ENCODE measurements around the gene TNFRSF14.

Gene TNFRSF14

DNA sequence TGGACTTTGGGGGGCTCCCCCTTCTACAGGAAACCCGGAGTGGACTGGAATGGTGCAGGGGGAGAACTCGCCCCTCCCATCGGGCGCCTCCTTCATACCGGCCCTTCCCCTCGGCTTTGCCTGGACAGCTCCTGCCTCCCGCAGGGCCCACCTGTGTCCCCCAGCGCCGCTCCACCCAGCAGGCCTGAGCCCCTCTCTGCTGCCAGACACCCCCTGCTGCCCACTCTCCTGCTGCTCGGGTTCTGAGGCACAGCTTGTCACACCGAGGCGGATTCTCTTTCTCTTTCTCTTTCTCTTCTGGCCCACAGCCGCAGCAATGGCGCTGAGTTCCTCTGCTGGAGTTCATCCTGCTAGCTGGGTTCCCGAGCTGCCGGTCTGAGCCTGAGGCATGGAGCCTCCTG is at the start of gene TNFRSF14:
Gene TNFRSF14 (plus strand): TSS at position 95 of the 401 bp plus-strand sequence. CDS start 294 bp downstream, at position 389.
- DNase-seq (ENCODE audit: low read depth), result peak; percentile 56
- Histone ChIP-seq H3K9me3 (ENCODE audit: control insufficient read depth, low read length) (no peaks in the 10 kb centered on the region), H3K4me1 (ENCODE audit: control insufficient read depth, insufficient read depth, low read length) (peaks cover 8% of the 10 kb centered on the region), H3K9ac (ENCODE audit: low read length) (peak within 1 kb of the TSS; percentile 95), H3K4me3 (ENCODE audit: low read length) (peak within 1 kb of the TSS; percentile 93), H3K27me3 (replicated peaks; ENCODE audit: control insufficient read depth, insufficient read depth, low read length) (no peaks in the 10 kb centered on the region), H3K36me3 (ENCODE audit: control insufficient read depth, insufficient read depth, low read length, severe bottlenecking) (no peaks in the 10 kb centered on the region)

GRCh38 chr1:2506901-2507565 is 49.1 kb upstream of the TNFRSF14 start:
- no peak for DNase-seq (ENCODE audit: low read depth)
- Histone ChIP-seq H3K9me3 (ENCODE audit: control insufficient read depth, low read length) (no peaks in the 10 kb centered on the region), H3K27me3 (replicated peaks; ENCODE audit: control insufficient read depth, insufficient read depth, low read length) (peaks cover 10% of the 10 kb centered on the region), H3K36me3 (ENCODE audit: control insufficient read depth, insufficient read depth, low read length, severe bottlenecking) (peaks cover 33% of the 10 kb centered on the region), H3K9ac (ENCODE audit: low read length) (no peak overlapping the region), H3K4me3 (ENCODE audit: low read length) (no peak overlapping the region), H3K4me1 (ENCODE audit: control insufficient read depth, insufficient read depth, low read length) (peaks cover 4% of the 10 kb centered on the region)

- H3K9me3 ChIP-seq (ENCODE audit: control insufficient read depth, low read length), result no peaks in the 10 kb centered on the region
- H3K9ac ChIP-seq (ENCODE audit: low read length), result no peak overlapping the region
- H3K36me3 ChIP-seq (ENCODE audit: control insufficient read depth, insufficient read depth, low read length, severe bottlenecking), result peaks cover 41% of the 10 kb centered on the region
- peaks cover 8% of the 10 kb centered on the region for H3K27me3 ChIP-seq (replicated peaks; ENCODE audit: control insufficient read depth, insufficient read depth, low read length)
- no peak for DNase-seq (ENCODE audit: low read depth)
- no peak overlapping the region for H3K4me3 ChIP-seq (ENCODE audit: low read length)
- peaks cover 4% of the 10 kb centered on the region for H3K4me1 ChIP-seq (ENCODE audit: control insufficient read depth, insufficient read depth, low read length)
These were observed 48.4 kb upstream of the TNFRSF14 start for GRCh38 chr1:2507744-2508155.

DNA sequence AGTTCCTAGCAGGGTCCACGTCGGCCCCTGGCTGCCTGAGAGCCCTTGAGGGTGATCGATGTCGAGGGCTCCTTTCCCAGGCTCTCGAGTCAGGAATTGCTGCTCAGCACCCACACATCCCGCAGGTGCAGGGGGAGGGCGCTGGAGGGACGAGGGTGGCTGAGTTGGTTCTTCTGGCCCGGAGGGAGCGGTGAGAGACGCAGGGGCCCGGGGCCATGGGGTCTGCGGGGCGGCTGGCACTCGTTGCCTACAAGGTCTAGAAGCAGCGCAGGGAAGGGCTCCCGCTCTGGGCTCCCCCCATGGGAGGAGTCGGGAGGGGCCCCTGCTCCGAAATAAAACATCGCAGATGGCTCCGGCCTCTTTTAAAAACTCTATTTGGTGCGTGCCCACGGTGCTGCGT is 48.0 kb upstream of the TNFRSF14 start:
- H3K4me3 ChIP-seq (ENCODE audit: low read length), result no peak overlapping the region
- DNase-seq (ENCODE audit: low read depth), result no peak
- no peak overlapping the region for H3K9ac ChIP-seq (ENCODE audit: low read length)
- peaks cover 5% of the 10 kb centered on the region for H3K27me3 ChIP-seq (replicated peaks; ENCODE audit: control insufficient read depth, insufficient read depth, low read length)
- H3K36me3 ChIP-seq (ENCODE audit: control insufficient read depth, insufficient read depth, low read length, severe bottlenecking), result peaks cover 45% of the 10 kb centered on the region
- H3K4me1 ChIP-seq (ENCODE audit: control insufficient read depth, insufficient read depth, low read length), result peaks cover 4% of the 10 kb centered on the region
- no peaks in the 10 kb centered on the region for H3K9me3 ChIP-seq (ENCODE audit: control insufficient read depth, low read length)

- no peak for DNase-seq (ENCODE audit: low read depth)
- H3K4me1 ChIP-seq (ENCODE audit: control insufficient read depth, insufficient read depth, low read length), result peaks cover 4% of the 10 kb centered on the region
- no peak overlapping the region for H3K9ac ChIP-seq (ENCODE audit: low read length)
- H3K4me3 ChIP-seq (ENCODE audit: low read length), result no peak overlapping the region
- no peaks in the 10 kb centered on the region for H3K9me3 ChIP-seq (ENCODE audit: control insufficient read depth, low read length)
- peaks cover 5% of the 10 kb centered on the region for H3K27me3 ChIP-seq (replicated peaks; ENCODE audit: control insufficient read depth, insufficient read depth, low read length)
- peaks cover 51% of the 10 kb centered on the region for H3K36me3 ChIP-seq (ENCODE audit: control insufficient read depth, insufficient read depth, low read length, severe bottlenecking)
These were observed 47.4 kb upstream of the TNFRSF14 start for GRCh38 chr1:2508751-2509150.

- H3K4me1 ChIP-seq (ENCODE audit: control insufficient read depth, insufficient read depth, low read length), result peaks cover 1% of the 10 kb centered on the region
- no peak overlapping the region for H3K9ac ChIP-seq (ENCODE audit: low read length)
- H3K27me3 ChIP-seq (replicated peaks; ENCODE audit: control insufficient read depth, insufficient read depth, low read length), result peaks cover 5% of the 10 kb centered on the region
- no peak for DNase-seq (ENCODE audit: low read depth)
- H3K36me3 ChIP-seq (ENCODE audit: control insufficient read depth, insufficient read depth, low read length, severe bottlenecking), result peaks cover 55% of the 10 kb centered on the region
- H3K9me3 ChIP-seq (ENCODE audit: control insufficient read depth, low read length), result no peaks in the 10 kb centered on the region
- H3K4me3 ChIP-seq (ENCODE audit: low read length), result no peak overlapping the region
These were observed 46.6 kb upstream of the TNFRSF14 start for GRCh38 chr1:2509589-2509988.

- Histone ChIP-seq H3K36me3 (ENCODE audit: control insufficient read depth, insufficient read depth, low read length, severe bottlenecking) (peaks cover 60% of the 10 kb centered on the region), H3K9ac (ENCODE audit: low read length) (no peak overlapping the region), H3K9me3 (ENCODE audit: control insufficient read depth, low read length) (no peaks in the 10 kb centered on the region), H3K4me3 (ENCODE audit: low read length) (no peak overlapping the region), H3K27me3 (replicated peaks; ENCODE audit: control insufficient read depth, insufficient read depth, low read length) (peaks cover 3% of the 10 kb centered on the region), H3K4me1 (ENCODE audit: control insufficient read depth, insufficient read depth, low read length) (no peaks in the 10 kb centered on the region)
- DNase-seq (ENCODE audit: low read depth), result no peak
These were observed 45.6 kb upstream of the TNFRSF14 start for GRCh38 chr1:2510366-2511155.

GRCh38 chr1:2512862-2513421 is 43.2 kb upstream of the TNFRSF14 start:
- Histone ChIP-seq H3K36me3 (ENCODE audit: control insufficient read depth, insufficient read depth, low read length, severe bottlenecking) (peaks cover 77% of the 10 kb centered on the region), H3K4me3 (ENCODE audit: low read length) (no peak overlapping the region), H3K9me3 (ENCODE audit: control insufficient read depth, low read length) (no peaks in the 10 kb centered on the region), H3K9ac (ENCODE audit: low read length) (no peak overlapping the region), H3K27me3 (replicated peaks; ENCODE audit: control insufficient read depth, insufficient read depth, low read length) (no peaks in the 10 kb centered on the region), H3K4me1 (ENCODE audit: control insufficient read depth, insufficient read depth, low read length) (no peaks in the 10 kb centered on the region)
- DNase-seq (ENCODE audit: low read depth), result no peak

GRCh38 chr1:2513939-2514652 is 42.1 kb upstream of the TNFRSF14 start:
- DNase-seq (ENCODE audit: low read depth), result no peak
- no peak overlapping the region for H3K4me3 ChIP-seq (ENCODE audit: low read length)
- H3K27me3 ChIP-seq (replicated peaks; ENCODE audit: control insufficient read depth, insufficient read depth, low read length), result no peaks in the 10 kb centered on the region
- H3K4me1 ChIP-seq (ENCODE audit: control insufficient read depth, insufficient read depth, low read length), result no peaks in the 10 kb centered on the region
- peaks cover 83% of the 10 kb centered on the region for H3K36me3 ChIP-seq (ENCODE audit: control insufficient read depth, insufficient read depth, low read length, severe bottlenecking)
- H3K9me3 ChIP-seq (ENCODE audit: control insufficient read depth, low read length), result no peaks in the 10 kb centered on the region
- no peak overlapping the region for H3K9ac ChIP-seq (ENCODE audit: low read length)

- Histone ChIP-seq H3K9me3 (ENCODE audit: control insufficient read depth, low read length) (no peaks in the 10 kb centered on the region), H3K4me3 (ENCODE audit: low read length) (no peak overlapping the region), H3K27me3 (replicated peaks; ENCODE audit: control insufficient read depth, insufficient read depth, low read length) (no peaks in the 10 kb centered on the region), H3K9ac (ENCODE audit: low read length) (no peak overlapping the region), H3K4me1 (ENCODE audit: control insufficient read depth, insufficient read depth, low read length) (no peaks in the 10 kb centered on the region), H3K36me3 (ENCODE audit: control insufficient read depth, insufficient read depth, low read length, severe bottlenecking) (peaks cover 81% of the 10 kb centered on the region)
- DNase-seq (ENCODE audit: low read depth), result no peak
These were observed 41.1 kb upstream of the TNFRSF14 start for GRCh38 chr1:2514863-2515762.

All from adipocyte (in vitro differentiated cells).